ENCODE results near the gene PHF12. TPM values are rescaled to one million over a fixed set of nuclear protein-coding genes. Genes with fewer than 3 reads are reported as not detected.

Gene PHF12
- total RNA-seq, 2 experiments from 2014 or later: 66.5 to 67.4 TPM

DNA sequence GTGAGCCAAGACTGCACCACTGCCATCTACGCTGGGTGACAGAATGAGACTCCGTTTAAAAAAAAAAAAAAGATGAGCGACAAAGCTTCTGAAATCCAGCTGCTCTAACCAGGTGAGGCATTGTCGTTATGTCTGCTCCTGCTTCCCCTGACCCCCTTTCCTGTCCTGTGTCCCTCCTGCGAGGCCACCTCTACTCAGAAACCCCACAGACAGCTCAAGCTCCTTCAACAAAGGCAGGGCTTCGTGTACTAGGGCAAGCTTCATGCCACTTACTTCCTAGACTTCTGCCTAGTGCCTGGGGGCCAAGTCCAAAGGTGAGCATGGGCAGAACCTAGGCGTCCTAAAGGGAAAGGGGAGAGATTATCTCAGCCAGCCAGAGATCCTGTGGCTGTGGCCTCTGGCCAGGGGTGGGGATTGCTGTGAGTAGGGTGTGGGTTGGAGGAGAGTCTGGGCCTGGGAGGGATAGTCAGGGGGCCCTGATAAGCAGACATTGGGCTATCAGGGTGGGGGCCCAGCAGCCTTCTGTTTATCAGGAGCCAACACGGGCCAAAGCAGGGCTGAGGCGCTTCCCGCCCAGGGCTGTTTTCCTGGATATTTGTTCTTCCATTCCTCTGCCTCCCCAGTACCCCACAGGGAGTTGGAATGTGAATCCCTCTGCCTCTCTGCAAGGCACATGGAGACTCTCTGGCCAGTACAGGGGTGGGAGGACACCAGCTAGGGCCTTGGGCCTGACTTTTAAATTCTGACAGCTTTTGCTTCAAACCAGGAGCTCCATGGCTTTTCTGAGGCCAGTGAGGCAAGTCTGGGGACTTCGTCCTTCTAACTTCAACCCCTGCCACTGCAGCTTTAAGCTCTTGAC is 86.1 kb downstream of the PHF12 start:
- Mint-ChIP-seq H3K9me3 (ENCODE audit: insufficient read depth) (no peaks in the 10 kb centered on the region), H3K4me3 (no peak overlapping the region), H3K27ac (no peak overlapping the region), H3K27me3 (ENCODE audit: low read depth) (no peaks in the 10 kb centered on the region), H3K36me3 (ENCODE audit: low read depth) (peaks cover 8% of the 10 kb centered on the region), H3K4me1 (ENCODE audit: low read depth) (no peaks in the 10 kb centered on the region)
- DNase-seq (no peak), ATAC-seq (no peak)
- ChIA-PET POLR2A (interaction anchor here (1.1 kb wide), 1 partner anchor 33 kb away, joined by 3 read pairs; the partner anchor contains the start of gene FLOT2), CTCF (interaction anchor here (0.8 to 1.9 kb wide), 5 partner anchors 16 to 139 kb away, joined by 3 to 7 read pairs (median 4); partner anchors contain the start of genes FAM222B and TLCD1)

DNA sequence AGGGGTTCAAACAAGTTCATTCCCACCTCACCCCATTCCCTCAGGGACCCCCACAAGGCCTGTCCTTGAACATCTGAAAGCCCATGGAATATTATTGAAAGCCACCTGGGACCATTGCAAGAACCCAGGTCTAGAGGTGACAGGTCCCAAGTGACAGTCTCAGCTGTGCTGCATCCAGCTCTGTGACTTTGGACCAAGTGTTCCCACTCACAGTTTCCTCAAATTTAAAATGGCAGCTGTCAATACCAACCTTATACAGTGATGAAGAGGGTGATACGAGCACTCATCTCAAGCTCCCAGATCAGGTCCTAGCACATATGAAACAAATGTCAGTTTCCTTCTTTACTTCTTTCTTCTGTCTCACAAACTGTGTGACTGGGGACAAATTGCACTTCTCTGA is 87.4 kb downstream of the PHF12 start:
- CTCF ChIA-PET: interaction anchor here (0.9 to 1.8 kb wide), 3 partner anchors 15 to 114 kb away, joined by 3 to 4 read pairs (median 3); no protein-coding TSS in a partner anchor
- no peak overlapping the region for H3K27ac Mint-ChIP-seq
- no peaks in the 10 kb centered on the region for H3K27me3 Mint-ChIP-seq (ENCODE audit: low read depth)
- peaks cover 12% of the 10 kb centered on the region for H3K36me3 Mint-ChIP-seq (ENCODE audit: low read depth)
- H3K4me1 Mint-ChIP-seq (ENCODE audit: low read depth): no peaks in the 10 kb centered on the region
- no peak overlapping the region for H3K4me3 Mint-ChIP-seq
- DNase-seq (no peak), ATAC-seq (no peak)
- no peaks in the 10 kb centered on the region for H3K9me3 Mint-ChIP-seq (ENCODE audit: insufficient read depth)
- POLR2A ChIA-PET: interaction anchor here (1.0 kb wide), 1 partner anchor 33 kb away, joined by 3 read pairs; the partner anchor contains the start of gene FLOT2

DNA sequence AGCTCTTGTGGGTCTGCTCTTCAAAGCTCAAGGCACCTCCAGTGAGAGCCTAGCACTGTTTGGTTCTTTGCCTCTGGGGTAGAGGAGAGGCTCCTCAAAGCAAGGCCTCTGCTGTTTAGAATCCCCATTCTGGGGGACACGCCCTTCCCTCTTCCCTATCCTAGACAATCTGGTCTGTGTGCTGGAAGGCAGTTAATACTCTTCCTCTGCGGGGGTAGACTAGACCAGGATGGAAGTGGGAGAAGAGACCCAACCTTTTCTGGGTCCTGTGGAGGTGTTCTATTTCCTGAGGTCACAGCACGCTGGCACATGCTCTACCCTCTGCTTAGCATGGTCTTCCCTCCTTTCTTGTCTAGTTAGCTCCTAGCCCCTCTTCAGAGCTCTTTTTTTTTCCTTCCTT is 88.8 kb downstream of the PHF12 start:
- CTCF ChIA-PET: interaction anchor here (0.9 to 1.3 kb wide), 4 partner anchors 8 to 136 kb away, joined by 3 to 6 read pairs (median 4); no protein-coding TSS in a partner anchor
- peaks cover 25% of the 10 kb centered on the region for H3K36me3 Mint-ChIP-seq (ENCODE audit: low read depth)
- H3K27ac Mint-ChIP-seq: peak overlapping the region; percentile 23
- H3K27me3 Mint-ChIP-seq (ENCODE audit: low read depth): no peaks in the 10 kb centered on the region
- POLR2A ChIA-PET: interaction anchor here (1.5 kb wide), 1 partner anchor 9 kb away, joined by 6 read pairs; no protein-coding TSS in a partner anchor
- no peaks in the 10 kb centered on the region for H3K9me3 Mint-ChIP-seq (ENCODE audit: insufficient read depth)
- no peaks in the 10 kb centered on the region for H3K4me1 Mint-ChIP-seq (ENCODE audit: low read depth)
- DNase-seq (no peak), ATAC-seq (no peak)
- H3K4me3 Mint-ChIP-seq: no peak overlapping the region

DNA sequence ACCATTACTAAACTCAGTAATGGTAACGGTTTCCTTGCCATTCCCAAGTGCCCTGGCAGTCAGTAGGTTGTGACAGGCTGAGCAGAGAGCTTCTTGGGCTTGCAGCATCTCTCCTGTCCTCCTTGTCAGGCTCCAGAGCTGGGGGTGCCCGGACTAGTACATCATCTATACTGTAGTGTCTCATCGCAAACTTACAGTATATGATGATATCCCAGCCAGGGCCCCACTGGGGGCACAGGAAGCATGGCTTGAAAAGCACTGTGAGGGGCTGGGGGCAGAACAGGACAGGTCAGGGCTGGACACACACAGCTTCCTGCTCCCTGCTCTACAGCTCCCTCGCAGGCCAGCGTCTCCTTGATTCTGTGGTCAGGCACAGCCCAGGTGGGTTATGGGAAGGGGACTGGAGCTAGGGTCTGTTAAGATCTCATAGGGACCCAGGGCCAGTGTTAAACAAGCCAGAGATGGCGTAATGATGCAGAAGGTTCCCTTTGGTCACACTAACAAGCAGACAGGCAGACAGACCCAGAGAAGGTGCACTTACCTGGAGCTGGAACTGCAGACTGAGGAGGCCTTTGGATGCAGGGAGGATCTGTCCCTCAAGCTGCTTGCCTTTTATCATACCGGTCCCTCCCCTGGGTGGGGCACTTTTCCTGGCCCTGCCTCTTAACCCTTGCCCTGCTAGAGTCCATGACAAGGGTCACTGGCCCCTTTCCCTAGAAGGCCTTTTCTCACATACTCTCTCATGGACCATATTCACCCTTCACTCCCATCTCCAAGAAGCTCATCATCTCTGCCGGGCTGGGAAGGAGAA is 89.7 kb downstream of the PHF12 start:
- no peak for DNase-seq
- Mint-ChIP-seq H3K27me3 (ENCODE audit: low read depth) (no peaks in the 10 kb centered on the region), H3K27ac (no peak overlapping the region), H3K36me3 (ENCODE audit: low read depth) (peaks cover 31% of the 10 kb centered on the region), H3K4me1 (ENCODE audit: low read depth) (no peaks in the 10 kb centered on the region), H3K9me3 (ENCODE audit: insufficient read depth) (no peaks in the 10 kb centered on the region), H3K4me3 (no peak overlapping the region)
- no peak for ATAC-seq
- POLR2A ChIA-PET: interaction anchor here (0.6 to 1.5 kb wide), 3 partner anchors 10 to 381 kb away, joined by 3 to 6 read pairs (median 3); no protein-coding TSS in a partner anchor
- CTCF ChIA-PET: interaction anchor here (0.8 to 1.2 kb wide), 5 partner anchors 9 to 135 kb away, joined by 3 to 6 read pairs (median 4); no protein-coding TSS in a partner anchor

DNA sequence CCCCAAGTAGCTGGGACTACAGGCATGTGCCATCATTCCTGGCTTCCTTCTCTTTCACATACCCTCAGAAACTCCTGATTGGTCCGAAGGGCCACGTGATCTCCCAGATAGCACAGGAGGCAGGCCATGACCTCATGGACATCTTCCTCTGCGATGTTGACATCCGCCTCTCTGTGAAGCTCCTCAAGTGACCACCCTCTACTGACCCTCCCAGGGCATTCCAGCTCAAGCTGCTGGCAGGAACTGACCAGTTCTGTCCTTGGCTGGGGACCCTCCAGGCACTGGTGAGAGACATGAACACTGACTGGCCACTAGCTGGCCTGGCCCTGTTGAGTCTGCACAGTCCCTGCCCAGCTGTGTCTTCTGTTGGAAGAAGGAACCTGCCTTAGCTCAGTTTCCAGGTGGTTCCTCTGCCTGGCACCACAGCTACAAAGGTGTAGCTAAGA is 90.9 kb downstream of the PHF12 start:
- no peak for ATAC-seq
- no peak overlapping the region for H3K27ac Mint-ChIP-seq
- peaks cover 10% of the 10 kb centered on the region for H3K4me1 Mint-ChIP-seq (ENCODE audit: low read depth)
- H3K36me3 Mint-ChIP-seq (ENCODE audit: low read depth): peaks cover 34% of the 10 kb centered on the region
- H3K4me3 Mint-ChIP-seq: no peak overlapping the region
- CTCF ChIA-PET: interaction anchor here (0.5 to 0.9 kb wide), 3 partner anchors 11 to 141 kb away, joined by 3 read pairs; partner anchors contain the start of genes RPL23A and TLCD1
- POLR2A ChIA-PET: interaction anchor here (0.5 to 1.2 kb wide), 3 partner anchors 11 to 83 kb away, joined by 3 read pairs; no protein-coding TSS in a partner anchor
- H3K9me3 Mint-ChIP-seq (ENCODE audit: insufficient read depth): no peaks in the 10 kb centered on the region
- H3K27me3 Mint-ChIP-seq (ENCODE audit: low read depth): no peaks in the 10 kb centered on the region
- no peak for DNase-seq

DNA sequence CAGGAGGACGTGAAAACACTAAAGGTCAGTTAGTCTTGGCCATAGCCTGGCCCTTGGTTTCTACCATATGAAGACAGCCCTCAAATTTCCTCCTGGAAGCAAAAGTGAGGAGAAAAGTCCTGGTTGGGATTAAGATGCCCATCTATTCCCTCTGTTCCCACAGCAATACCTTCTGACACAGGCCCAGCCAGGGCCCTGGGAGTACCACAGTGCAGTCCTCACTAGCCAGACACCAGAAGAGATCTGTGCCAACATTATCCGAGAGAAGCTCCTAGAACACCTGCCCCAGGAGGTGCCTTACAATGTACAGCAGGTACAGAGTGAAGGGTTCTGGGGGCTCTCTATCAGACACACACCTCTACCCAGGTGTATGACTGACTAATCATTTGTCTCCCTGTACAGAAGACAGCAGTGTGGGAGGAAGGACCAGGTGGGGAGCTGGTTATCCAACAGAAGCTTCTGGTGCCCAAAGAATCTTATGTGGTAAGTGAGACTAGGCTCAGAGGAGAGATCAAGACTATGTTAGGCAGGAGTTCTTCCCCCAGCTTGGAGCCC is 92.4 kb downstream of the PHF12 start:
- H3K36me3 Mint-ChIP-seq (ENCODE audit: low read depth): peaks cover 34% of the 10 kb centered on the region
- H3K9me3 Mint-ChIP-seq (ENCODE audit: insufficient read depth): no peaks in the 10 kb centered on the region
- no peak overlapping the region for H3K4me3 Mint-ChIP-seq
- ChIA-PET POLR2A (interaction anchor here (0.8 kb wide), 1 partner anchor 16 kb away, joined by 3 read pairs; no protein-coding TSS in a partner anchor), CTCF (interaction anchor here (0.7 to 1.8 kb wide), 5 partner anchors 9 to 132 kb away, joined by 3 to 9 read pairs (median 4); no protein-coding TSS in a partner anchor)
- no peak for DNase-seq
- H3K4me1 Mint-ChIP-seq (ENCODE audit: low read depth): peaks cover 17% of the 10 kb centered on the region
- no peaks in the 10 kb centered on the region for H3K27me3 Mint-ChIP-seq (ENCODE audit: low read depth)
- ATAC-seq: no peak
- H3K27ac Mint-ChIP-seq: no peak overlapping the region

DNA sequence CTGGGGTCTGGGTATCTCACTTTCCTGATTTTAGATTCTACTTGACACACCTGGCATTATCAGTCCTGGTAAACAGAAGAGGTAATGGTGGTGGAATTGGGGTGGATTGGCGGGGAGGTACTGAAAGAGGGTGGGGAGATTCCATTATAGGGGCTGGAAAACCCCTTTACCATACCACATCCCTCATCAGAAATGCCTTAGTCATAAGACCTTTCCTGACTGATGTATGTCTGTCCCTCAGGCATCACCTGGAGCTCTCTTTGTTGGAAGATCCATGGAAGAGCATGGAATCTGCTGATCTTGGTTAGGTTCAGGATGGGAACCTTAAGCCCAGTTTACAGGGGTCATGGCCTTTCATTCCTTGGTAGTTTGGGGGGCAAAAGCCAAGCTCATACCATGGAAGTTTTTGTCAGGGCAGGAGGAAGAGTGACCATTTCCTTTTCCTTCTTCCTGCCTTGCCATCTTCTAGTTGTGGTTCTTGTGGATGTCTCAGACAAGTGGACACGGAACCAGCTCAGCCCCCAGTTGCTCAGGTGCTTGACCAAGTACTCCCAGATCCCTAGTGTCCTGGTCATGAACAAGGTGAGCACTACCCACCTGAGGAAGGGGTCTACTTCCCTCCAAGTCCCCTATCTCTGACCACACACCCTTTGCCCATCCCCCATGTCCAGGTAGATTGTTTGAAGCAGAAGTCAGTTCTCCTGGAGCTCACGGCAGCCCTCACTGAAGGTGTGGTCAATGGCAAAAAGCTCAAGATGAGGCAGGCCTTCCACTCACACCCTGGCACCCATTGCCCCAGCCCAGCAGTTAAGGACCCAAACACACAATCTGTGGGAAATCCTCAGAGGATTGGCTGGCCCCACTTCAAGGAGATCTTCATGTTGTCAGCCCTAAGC is 93.2 kb downstream of the PHF12 start:
- H3K4me3 Mint-ChIP-seq: no peak overlapping the region
- H3K9me3 Mint-ChIP-seq (ENCODE audit: insufficient read depth): no peaks in the 10 kb centered on the region
- H3K4me1 Mint-ChIP-seq (ENCODE audit: low read depth): peaks cover 20% of the 10 kb centered on the region
- no peaks in the 10 kb centered on the region for H3K27me3 Mint-ChIP-seq (ENCODE audit: low read depth)
- ChIA-PET CTCF (interaction anchor here (0.9 to 1.8 kb wide), 5 partner anchors 9 to 131 kb away, joined by 3 to 9 read pairs (median 4); no protein-coding TSS in a partner anchor), POLR2A (interaction anchor here (0.8 kb wide), 1 partner anchor 16 kb away, joined by 3 read pairs; no protein-coding TSS in a partner anchor)
- ATAC-seq (no peak), DNase-seq (no peak)
- H3K27ac Mint-ChIP-seq: no peak overlapping the region
- H3K36me3 Mint-ChIP-seq (ENCODE audit: low read depth): peaks cover 34% of the 10 kb centered on the region

DNA sequence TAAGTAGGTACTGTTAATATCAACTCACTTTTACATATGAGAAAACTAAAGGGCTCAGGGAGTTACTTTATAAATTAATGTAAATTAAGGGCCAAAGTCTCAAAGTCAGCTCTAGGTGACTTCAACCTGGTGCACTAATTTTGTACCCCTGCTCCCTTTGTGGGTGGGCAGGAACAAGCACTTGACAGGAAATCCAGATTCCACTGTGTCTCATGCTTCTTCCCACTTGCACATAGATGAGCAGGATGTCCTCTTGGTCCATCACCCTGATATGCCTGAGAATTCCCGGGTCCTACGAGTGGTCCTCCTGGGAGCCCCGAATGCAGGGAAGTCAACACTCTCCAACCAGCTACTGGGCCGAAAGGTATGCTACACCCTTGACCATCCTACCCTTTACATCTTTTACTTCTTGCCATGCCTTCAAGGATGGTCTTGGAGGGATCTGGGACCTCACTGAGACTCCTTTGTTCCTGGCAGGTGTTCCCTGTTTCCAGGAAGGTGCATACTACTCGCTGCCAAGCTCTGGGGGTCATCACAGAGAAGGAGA is 95.2 kb downstream of the PHF12 start:
- DNase-seq (no peak), ATAC-seq (no peak)
- CTCF ChIA-PET: interaction anchor here (1.1 to 1.3 kb wide), 2 partner anchors 93 to 130 kb away, joined by 3 to 5 read pairs; partner anchors contain the start of gene TLCD1
- POLR2A ChIA-PET: interaction anchor here (0.6 to 1.4 kb wide), 2 partner anchors 15 to 57 kb away, joined by 4 read pairs; no protein-coding TSS in a partner anchor
- Mint-ChIP-seq H3K9me3 (ENCODE audit: insufficient read depth) (no peaks in the 10 kb centered on the region), H3K27me3 (ENCODE audit: low read depth) (no peaks in the 10 kb centered on the region), H3K4me3 (peak overlapping the region; percentile 81), H3K36me3 (ENCODE audit: low read depth) (peaks cover 33% of the 10 kb centered on the region), H3K27ac (no peak overlapping the region), H3K4me1 (ENCODE audit: low read depth) (peaks cover 20% of the 10 kb centered on the region)

DNA sequence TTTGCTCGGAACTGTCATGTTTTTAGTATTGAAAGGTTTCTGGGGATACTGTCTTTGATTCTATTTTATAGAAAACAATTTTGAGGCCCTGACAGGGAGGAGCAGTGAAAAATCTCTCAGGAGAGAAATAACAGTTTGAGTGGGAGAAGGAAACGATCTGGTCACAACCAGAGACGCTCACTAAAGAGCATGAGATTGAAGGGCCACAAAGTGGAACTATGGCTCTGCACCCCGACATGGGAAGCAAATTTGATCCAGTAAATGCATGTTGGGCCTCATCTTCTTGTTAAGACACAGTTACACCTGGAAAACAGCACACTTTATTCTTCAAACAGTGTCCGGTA is 96.0 kb downstream of the PHF12 start:
- DNase-seq: no peak
- no peaks in the 10 kb centered on the region for H3K9me3 Mint-ChIP-seq (ENCODE audit: insufficient read depth)
- H3K27ac Mint-ChIP-seq: peak overlapping the region; percentile 87
- peaks cover 27% of the 10 kb centered on the region for H3K36me3 Mint-ChIP-seq (ENCODE audit: low read depth)
- ChIA-PET CTCF (interaction anchor here (1.0 to 1.3 kb wide), 3 partner anchors 92 to 129 kb away, joined by 3 to 5 read pairs (median 3); partner anchors contain the start of gene TLCD1), POLR2A (no interaction called here)
- no peaks in the 10 kb centered on the region for H3K27me3 Mint-ChIP-seq (ENCODE audit: low read depth)
- peaks cover 20% of the 10 kb centered on the region for H3K4me1 Mint-ChIP-seq (ENCODE audit: low read depth)
- ATAC-seq: no peak
- peak overlapping the region; percentile 81 for H3K4me3 Mint-ChIP-seq

All from activated CD8-positive, alpha-beta T cell treated with anti-CD3 and anti-CD28 coated beads, Interleukin-2, amount 10 ng/mL, durations not matched to agents 7 days and 5 days (primary cell).